WTC11 (cell line): ENCODE measurements around the gene BDH1. TPM values are rescaled to one million over a fixed set of nuclear protein-coding genes. Genes with fewer than 3 reads are reported as not detected.
A peak's percentile ranks its signal among the peaks of the same experiment; 100 is the strongest.

Experiments
- ATAC-seq: fragments of 200-7000 bp; cut with Tn5 transposase; 2 replicates; pipeline ENCODE4 v1.10.0; 2021; ENCODE audit warnings: mild to moderate bottlenecking, moderate library complexity
- CTCF ChIA-PET: fragments of 300-600 bp; sonication (Branson Sonifier 250); formaldehyde crosslinking; loops from one replicate; lab custom pipeline; 2021; ENCODE audit warnings: antibody characterized with exemption; lab: Charles Lee
- POLR2A ChIA-PET: fragments of 350-600 bp; sonication (Branson Sonifier 250); formaldehyde crosslinking; loops from one replicate; lab custom pipeline; 2021; ENCODE audit warnings: antibody characterized with exemption; lab: Charles Lee
- DNase-seq: peaks from one replicate; pipeline ENCODE4 v3.0.0; 2021; ENCODE audit warnings: low spot score
- H3K27ac Mint-ChIP-seq: 2 replicates; pipeline ENCODE4 v1.8.0; 2021; ENCODE audit warnings: mixed read lengths
- H3K27me3 Mint-ChIP-seq: 2 replicates; pipeline ENCODE4 v1.8.0; 2021; ENCODE audit warnings: low read depth, mild to moderate bottlenecking, moderate library complexity, mixed read lengths
- H3K36me3 Mint-ChIP-seq: 2 replicates; pipeline ENCODE4 v1.8.0; 2021; ENCODE audit warnings: mixed read lengths
- H3K4me1 Mint-ChIP-seq: 2 replicates; pipeline ENCODE4 v1.8.0; 2022; ENCODE audit warnings: mixed read lengths
- H3K4me3 Mint-ChIP-seq: 2 replicates; pipeline ENCODE4 v1.8.0; 2021; ENCODE audit warnings: mild to moderate bottlenecking, moderate library complexity, mixed read lengths
- H3K9me3 Mint-ChIP-seq: 2 replicates; pipeline ENCODE4 v1.8.0; 2021; ENCODE audit warnings: mixed read lengths
- AFF4 ChIP-seq: sonication (generic); formaldehyde crosslinking; IDR thresholded peaks from 2 replicates; pipeline ENCODE4 v1.8.1; 2023; ENCODE audit warnings: mild to moderate bottlenecking, missing genetic modification reagents, borderline replicate concordance
- ATF1 ChIP-seq: sonication (generic); formaldehyde crosslinking; IDR thresholded peaks from 2 replicates; pipeline ENCODE4 v1.8.1; 2023; ENCODE audit warnings: mild to moderate bottlenecking, moderate library complexity, missing genetic modification reagents
- FOXJ3 ChIP-seq: sonication (generic); formaldehyde crosslinking; IDR thresholded peaks from 2 replicates; pipeline ENCODE4 v1.9.0; 2021; ENCODE audit warnings: missing genetic modification reagents, mild to moderate bottlenecking, borderline replicate concordance
- FOXP1 ChIP-seq: sonication (generic); formaldehyde crosslinking; IDR thresholded peaks from 2 replicates; pipeline ENCODE4 v1.8.0; 2022; ENCODE audit warnings: missing genetic modification reagents, mild to moderate bottlenecking, moderate library complexity, borderline replicate concordance
- FOXP4 ChIP-seq: sonication (generic); formaldehyde crosslinking; IDR thresholded peaks from 2 replicates; pipeline ENCODE4 v1.8.0; 2022; ENCODE audit warnings: mild to moderate bottlenecking, missing genetic modification reagents
- HMGA2 ChIP-seq: fragments of 250-450 bp; sonication (Bioruptor Pico); IDR thresholded peaks from 2 replicates; pipeline ENCODE4 v1.4.0; 2021; ENCODE audit warnings: mild to moderate bottlenecking, moderate library complexity
- HMGXB4 ChIP-seq: sonication (generic); formaldehyde crosslinking; IDR thresholded peaks from 2 replicates; pipeline ENCODE4 v1.8.1; 2023; ENCODE audit warnings: mild to moderate bottlenecking, moderate library complexity, missing genetic modification reagents
- JAZF1 ChIP-seq: fragments of 250-450 bp; sonication (Bioruptor Pico); IDR thresholded peaks from 2 replicates; pipeline ENCODE4 v1.9.0; 2021; ENCODE audit warnings: moderate library complexity, mild to moderate bottlenecking, inconsistent platforms
- RELA ChIP-seq: sonication (generic); formaldehyde crosslinking; IDR thresholded peaks from 2 replicates; pipeline ENCODE4 v1.8.1; 2022; ENCODE audit warnings: missing genetic modification reagents, mild to moderate bottlenecking, borderline replicate concordance
- TEAD1 ChIP-seq: sonication (generic); formaldehyde crosslinking; IDR thresholded peaks from 2 replicates; pipeline ENCODE4 v1.8.0; 2022; ENCODE audit warnings: mild to moderate bottlenecking, missing genetic modification reagents
- TP53 ChIP-seq: sonication (generic); formaldehyde crosslinking; IDR thresholded peaks from 2 replicates; pipeline ENCODE4 v1.8.1; 2023; ENCODE audit warnings: mild to moderate bottlenecking, missing genetic modification reagents
- USF1 ChIP-seq: sonication (generic); formaldehyde crosslinking; IDR thresholded peaks from 2 replicates; pipeline ENCODE4 v1.8.0; 2022; ENCODE audit warnings: mild to moderate bottlenecking, missing genetic modification reagents
- ZBTB43 ChIP-seq: sonication (generic); formaldehyde crosslinking; IDR thresholded peaks from 2 replicates; pipeline ENCODE4 v1.8.1; 2023; ENCODE audit warnings: mild to moderate bottlenecking, missing genetic modification reagents
- ZMAT4 ChIP-seq: fragments of 250-450 bp; sonication (Bioruptor Pico); IDR thresholded peaks from 2 replicates; pipeline ENCODE4 v1.9.0; 2021; ENCODE audit warnings: mild to moderate bottlenecking
- ZNF121 ChIP-seq: sonication (generic); formaldehyde crosslinking; IDR thresholded peaks from 2 replicates; pipeline ENCODE4 v1.8.0; 2023; ENCODE audit warnings: missing genetic modification reagents
- ZNF138 ChIP-seq: sonication (generic); formaldehyde crosslinking; conservative IDR thresholded peaks from 2 replicates; pipeline ENCODE4 v1.8.1; 2022; ENCODE audit warnings: mild to moderate bottlenecking, moderate library complexity, missing genetic modification reagents
- ZNF281 ChIP-seq: sonication (generic); formaldehyde crosslinking; IDR thresholded peaks from 2 replicates; pipeline ENCODE4 v1.8.0; 2023; ENCODE audit warnings: mild to moderate bottlenecking, missing genetic modification reagents
- total RNA-seq: library from RNA; stranded (reverse); gene quantifications from 3 replicates; pipeline ENCODE4 v1.2.3, GENCODE V29; 2021

BDH1 gene
- total RNA-seq, 1 experiment from 2014 or later, result 26.8 TPM

- peak; percentile 52; the same call in 1 of the 2 replicates for TF ChIP-seq AFF4
- no peak for TF ChIP-seq ZBTB43
- peak; percentile 73 for TF ChIP-seq USF1
- peak; percentile 57; the same call in 1 of the 2 replicates for TF ChIP-seq TEAD1 (CRISPR knock-in tag)
- peak; percentile 66; the same call in 1 of the 2 replicates for TF ChIP-seq ZNF138 (CRISPR knock-in tag)
- TF ChIP-seq FOXJ3 (CRISPR knock-in tag), result no peak
- TF ChIP-seq ZNF281 (CRISPR knock-in tag), result peak; percentile 71; the same call in 1 of the 2 replicates
- 0 out of 2 replicates have a peak, but pooled peaks have one; percentile 8 for TF ChIP-seq RELA (CRISPR knock-in tag)
- TF ChIP-seq TP53 (CRISPR knock-in tag), result peak; percentile 83; the same call in 1 of the 2 replicates
Measured at GRCh38 chr3:197555281-197556261, at the start of gene BDH1 (continued).

- ChIA-PET CTCF (no interaction called here), POLR2A (no interaction called here)
- Mint-ChIP-seq H3K27me3 (peaks cover 2% of the 10 kb centered on the region; the same call in 1 of the 2 replicates), H3K4me1 (peaks cover 11% of the 10 kb centered on the region), H3K9me3 (peaks cover 32% of the 10 kb centered on the region), H3K4me3 (no peak overlapping the region), H3K36me3 (peaks cover 62% of the 10 kb centered on the region), H3K27ac (no peak overlapping the region)
- ATAC-seq (no peak), DNase-seq (no peak)
- TF ChIP-seq FOXP4 (CRISPR knock-in tag) (no peak), HMGXB4 (CRISPR knock-in tag) (no peak), ZBTB43 (no peak), FOXP1 (CRISPR knock-in tag) (no peak), JAZF1 (CRISPR knock-in tag) (no peak), ATF1 (CRISPR knock-in tag) (no peak), ZMAT4 (CRISPR knock-in tag) (no peak), ZNF121 (CRISPR knock-in tag) (no peak), HMGA2 (CRISPR knock-in tag) (no peak)
Measured at GRCh38 chr3:197603317-197603933, 47.7 kb upstream of the BDH1 start.
